Peyer's patch (tissue), 4 donors: ENCODE results near the gene SCLT1. TPM values are rescaled to one million over a fixed set of nuclear protein-coding genes. Genes with fewer than 3 reads are reported as not detected.

Source experiments
- DNase-seq, 3 donors: peaks; one replicate each; pipeline ENCODE4 v3.0.0-alpha.2; 2017 to 2019
- H3K27ac ChIP-seq, 4 donors: fragments of 200-600 bp; sonication (generic); one replicate each; pipeline ENCODE4 v1.5.1; 2016 to 2019
- H3K27me3 ChIP-seq, 2 donors: fragments of 200-600 bp; sonication (generic); one replicate each; pipeline ENCODE4 v1.5.1; 2019
- H3K36me3 ChIP-seq, 3 donors: fragments of 200-600 bp; sonication (generic); one replicate each; pipeline ENCODE4 v1.5.1; 2016 to 2019
- H3K4me1 ChIP-seq, 4 donors: fragments of 200-600 bp; sonication (generic); one replicate each; pipeline ENCODE4 v1.5.1; 2016 to 2019
- H3K4me3 ChIP-seq, 4 donors: fragments of 200-600 bp; sonication (generic); 1 replicate in 3 of 4; 2 replicates in 1 of 4; pipeline ENCODE4 v1.5.1; 2016 to 2019; ENCODE audit warnings: mild to moderate bottlenecking in 1 of 4
- H3K9me3 ChIP-seq, 4 donors: fragments of 200-600 bp; sonication (generic); one replicate each; pipeline ENCODE4 v1.5.1; 2016 to 2019; ENCODE audit warnings: mild to moderate bottlenecking in 1 of 4
- POLR2A ChIP-seq, 2 donors: fragments of 450-650 bp; IDR thresholded peaks; one replicate each; pipeline ENCODE4 v1.5.1; 2017; ENCODE audit warnings: antibody characterized with exemption in 2 of 2, mild to moderate bottlenecking in 2 of 2, moderate library complexity in 2 of 2
- total RNA-seq, 4 donors: library from RNA; depleted of rRNA; stranded (reverse); fragments of >200 nt; gene quantifications; one replicate each; pipeline ENCODE4 v1.1.0, GENCODE V29; 2016
- TF ChIP-seq, protein P1 (sequence below), 6 experiments: fragments of 450-650 bp in 4 of 6; fragments of 200-600 bp in 2 of 6; sonication (generic) in 1 of 6; IDR thresholded peaks; one replicate each; pipeline ENCODE4 v1.5.1; 2017 to 2019; ENCODE audit warnings: antibody characterized with exemption in 6 of 6, mild to moderate bottlenecking in 3 of 6, moderate library complexity in 1 of 6

The SCLT1 gene
- total RNA-seq, 4 donors from 2014 or later, result 13.0 to 34.7 (median 18.0) TPM

- Histone ChIP-seq H3K9me3 (peaks cover 0 to 29% (median 13%) of the 10 kb centered on the region in 4 donors), H3K4me1 (no peaks in the 10 kb centered on the region), H3K36me3 (peaks cover 0 to 20% (median 0%) of the 10 kb centered on the region in 3 donors), H3K4me3 (no peak overlapping the region), H3K27ac (no peak overlapping the region), H3K27me3 (no peaks in the 10 kb centered on the region)
- DNase-seq, result no peak
- TF ChIP-seq POLR2A (IDR thresholded peaks at IDR 0.05), result no peak
- TF ChIP-seq, protein P1, sequence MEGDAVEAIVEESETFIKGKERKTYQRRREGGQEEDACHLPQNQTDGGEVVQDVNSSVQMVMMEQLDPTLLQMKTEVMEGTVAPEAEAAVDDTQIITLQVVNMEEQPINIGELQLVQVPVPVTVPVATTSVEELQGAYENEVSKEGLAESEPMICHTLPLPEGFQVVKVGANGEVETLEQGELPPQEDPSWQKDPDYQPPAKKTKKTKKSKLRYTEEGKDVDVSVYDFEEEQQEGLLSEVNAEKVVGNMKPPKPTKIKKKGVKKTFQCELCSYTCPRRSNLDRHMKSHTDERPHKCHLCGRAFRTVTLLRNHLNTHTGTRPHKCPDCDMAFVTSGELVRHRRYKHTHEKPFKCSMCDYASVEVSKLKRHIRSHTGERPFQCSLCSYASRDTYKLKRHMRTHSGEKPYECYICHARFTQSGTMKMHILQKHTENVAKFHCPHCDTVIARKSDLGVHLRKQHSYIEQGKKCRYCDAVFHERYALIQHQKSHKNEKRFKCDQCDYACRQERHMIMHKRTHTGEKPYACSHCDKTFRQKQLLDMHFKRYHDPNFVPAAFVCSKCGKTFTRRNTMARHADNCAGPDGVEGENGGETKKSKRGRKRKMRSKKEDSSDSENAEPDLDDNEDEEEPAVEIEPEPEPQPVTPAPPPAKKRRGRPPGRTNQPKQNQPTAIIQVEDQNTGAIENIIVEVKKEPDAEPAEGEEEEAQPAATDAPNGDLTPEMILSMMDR (IDR thresholded peaks at IDR 0.05), result no peak
Measured at GRCh38 chr4:129064717-129065116, 28.6 kb downstream of the SCLT1 start.

DNA sequence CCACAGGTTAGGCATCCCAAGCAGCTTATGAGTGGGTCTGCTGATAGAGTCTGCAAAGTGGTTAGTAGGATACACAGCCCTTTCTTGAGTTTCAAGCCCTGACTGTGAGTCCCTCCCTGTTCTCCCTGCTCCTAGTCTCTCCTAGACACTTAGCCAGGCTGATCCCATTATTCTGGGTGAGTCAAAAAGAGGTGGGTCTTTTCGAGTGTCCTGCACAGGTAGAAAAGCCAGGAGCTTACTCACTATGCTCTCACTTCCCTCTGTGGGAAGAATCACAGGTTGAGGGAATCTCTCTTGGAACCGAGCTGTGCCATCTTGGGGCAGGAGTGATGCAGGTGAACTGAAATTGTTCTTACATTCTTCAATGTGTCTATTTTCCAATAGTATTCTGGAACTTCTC is 29.7 kb downstream of the SCLT1 start:
- Histone ChIP-seq H3K27me3 (no peaks in the 10 kb centered on the region), H3K9me3 (peaks cover 0 to 38% (median 13%) of the 10 kb centered on the region in 4 donors), H3K36me3 (peaks cover 0 to 20% (median 0%) of the 10 kb centered on the region in 3 donors), H3K4me3 (no peak overlapping the region), H3K27ac (no peak overlapping the region), H3K4me1 (no peaks in the 10 kb centered on the region)
- TF ChIP-seq, protein P1 (IDR thresholded peaks at IDR 0.05), result no peak
- TF ChIP-seq POLR2A (IDR thresholded peaks at IDR 0.05), result no peak
- no peak for DNase-seq

DNA sequence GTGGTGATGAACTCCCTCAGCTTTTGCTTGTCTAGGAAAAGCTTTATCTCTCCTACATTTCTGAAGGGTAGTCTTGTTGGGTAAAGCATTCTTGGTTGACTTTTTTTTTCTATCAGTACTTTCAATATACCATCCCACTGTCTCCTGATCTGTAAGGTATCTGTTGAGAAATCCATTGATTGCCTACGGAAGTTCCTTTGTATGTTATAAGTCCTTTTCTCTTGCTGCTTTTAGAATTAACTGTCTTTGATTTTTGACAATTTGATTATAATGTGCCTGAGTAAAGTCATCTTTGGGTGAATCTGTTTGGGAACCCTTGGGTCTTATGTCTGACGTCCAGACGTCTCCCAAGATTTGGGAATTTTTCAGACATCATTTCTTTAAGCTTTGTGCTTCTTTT is 30.8 kb downstream of the SCLT1 start:
- Histone ChIP-seq H3K36me3 (peaks cover 0 to 20% (median 0%) of the 10 kb centered on the region in 3 donors), H3K4me1 (no peaks in the 10 kb centered on the region), H3K9me3 (peaks cover 0 to 45% (median 13%) of the 10 kb centered on the region in 4 donors), H3K27ac (no peak overlapping the region), H3K27me3 (no peaks in the 10 kb centered on the region), H3K4me3 (no peak overlapping the region)
- no peak for DNase-seq
- TF ChIP-seq, protein P1 (IDR thresholded peaks at IDR 0.05), result no peak
- no peak for TF ChIP-seq POLR2A (IDR thresholded peaks at IDR 0.05)

- H3K4me1 ChIP-seq, result no peaks in the 10 kb centered on the region
- H3K27ac ChIP-seq, result no peak overlapping the region
- TF ChIP-seq POLR2A (IDR thresholded peaks at IDR 0.05), result no peak
- TF ChIP-seq, protein P1 (IDR thresholded peaks at IDR 0.05), result no peak
- no peaks in the 10 kb centered on the region for H3K27me3 ChIP-seq
- peaks cover 0 to 76% (median 15%) of the 10 kb centered on the region in 4 donors for H3K9me3 ChIP-seq
- H3K4me3 ChIP-seq, result no peak overlapping the region
- DNase-seq, result no peak
- peaks cover 0 to 17% (median 0%) of the 10 kb centered on the region in 3 donors for H3K36me3 ChIP-seq
Measured at GRCh38 chr4:129059028-129059427, 34.3 kb downstream of the SCLT1 start.

DNA sequence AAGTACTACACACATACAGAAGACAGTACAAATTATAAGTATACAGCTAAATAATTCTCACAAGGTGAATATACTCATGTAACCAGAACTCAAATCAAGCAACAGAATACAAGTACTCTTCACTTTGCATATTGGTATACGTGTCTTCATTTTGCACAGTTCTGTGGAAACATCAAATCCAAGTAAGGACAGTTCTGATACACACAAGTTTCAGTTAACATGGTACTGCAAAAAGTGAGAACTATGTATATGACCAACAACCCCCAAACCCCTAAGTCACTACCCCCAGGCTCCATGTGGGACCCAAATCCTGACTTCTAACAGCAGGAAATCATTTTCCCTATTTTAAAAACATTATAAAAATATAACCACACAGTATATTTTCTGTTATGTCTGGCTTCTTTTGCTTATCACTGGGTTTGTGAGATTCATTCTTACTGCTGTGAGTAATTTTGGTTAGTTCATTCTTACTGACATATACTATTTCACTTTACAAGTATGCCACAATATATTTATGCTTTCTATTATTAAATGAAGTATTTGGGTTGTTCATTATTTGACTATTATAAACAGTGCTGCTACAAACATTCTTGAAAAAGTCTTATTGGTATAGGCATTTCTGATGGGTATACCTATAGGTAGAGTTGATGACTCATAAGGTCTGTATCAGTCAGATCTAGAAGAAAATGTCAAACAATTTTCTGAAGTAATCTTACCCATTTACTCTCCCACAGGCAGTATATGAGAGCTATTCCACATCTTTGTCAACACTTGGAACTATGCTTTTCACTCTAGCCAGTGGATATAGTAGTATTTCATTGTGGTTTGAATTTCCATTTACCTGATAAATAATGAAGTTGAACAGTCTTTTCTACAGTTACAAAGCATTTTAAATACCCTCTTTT is 47.0 kb downstream of the SCLT1 start:
- Histone ChIP-seq H3K9me3 (peaks cover 0 to 9% (median 0%) of the 10 kb centered on the region in 4 donors), H3K36me3 (no peaks in the 10 kb centered on the region), H3K4me1 (no peaks in the 10 kb centered on the region), H3K27ac (no peak overlapping the region), H3K27me3 (no peaks in the 10 kb centered on the region), H3K4me3 (no peak overlapping the region)
- DNase-seq, result no peak
- TF ChIP-seq POLR2A (IDR thresholded peaks at IDR 0.05), result no peak

GRCh38 chr4:129043523-129043922 is 49.8 kb downstream of the SCLT1 start:
- no peak overlapping the region for H3K4me3 ChIP-seq
- H3K9me3 ChIP-seq, result no peaks in the 10 kb centered on the region
- TF ChIP-seq, protein P1 (IDR thresholded peaks at IDR 0.05), result no peak
- no peak for TF ChIP-seq POLR2A (IDR thresholded peaks at IDR 0.05)
- no peaks in the 10 kb centered on the region for H3K4me1 ChIP-seq
- no peak for DNase-seq
- no peaks in the 10 kb centered on the region for H3K27me3 ChIP-seq
- peaks cover 0 to 5% (median 0%) of the 10 kb centered on the region in 3 donors for H3K36me3 ChIP-seq
- H3K27ac ChIP-seq, result no peak overlapping the region
